Panc1 (cell line): ENCODE data around the gene OR4F6. TPM values are rescaled to one million over a fixed set of nuclear protein-coding genes. Genes with fewer than 3 reads are reported as not detected.

ENCODE experiments used
- ATAC-seq: fragments of 200-7000 bp; cut with Tn5 transposase; 2 replicates; pipeline ENCODE4 v1.9.1; 2020; ENCODE audit warnings: mild to moderate bottlenecking, moderate library complexity
- BruUV-seq: library from RNA; stranded (reverse); fragments of 400-500 nt; replicated peaks from 2 replicates; lab custom pipeline; 2021; lab: Mats Ljungman, UMichigan
- CTCF ChIA-PET: fragments of 300-600 bp; sonication (Branson Sonifier 250); formaldehyde crosslinking; loops from one replicate; lab custom pipeline; 2022; ENCODE audit warnings: antibody characterized with exemption; lab: Charles Lee
- POLR2A ChIA-PET: fragments of 300-600 bp; sonication (Branson Sonifier 250); formaldehyde crosslinking; loops from one replicate; lab custom pipeline; 2022; ENCODE audit warnings: antibody characterized with exemption; lab: Charles Lee
- DNase-seq: peaks from one replicate; pipeline ENCODE4 v3.0.0-alpha.2; 2010; ENCODE audit warnings: low read depth, low spot score
- H3K27ac ChIP-seq: 2 replicates; pipeline ENCODE4 v1.5.1; 2011; ENCODE audit warnings: mild to moderate bottlenecking, low read length, inconsistent platforms
- H3K27me3 ChIP-seq: fragments of 200-500 bp; sonication (Bioruptor generic); 2 replicates; pipeline ENCODE4 v1.6.0; 2014; ENCODE audit warnings: low read length, inconsistent platforms; ENCODE audit not compliant: control insufficient read depth, insufficient read depth
- H3K36me3 ChIP-seq: fragments of 200-500 bp; sonication (Bioruptor generic); 2 replicates; pipeline ENCODE4 v1.5.1; 2014; ENCODE audit warnings: inconsistent platforms, mild to moderate bottlenecking, low read length, moderate library complexity; ENCODE audit not compliant: control insufficient read depth, insufficient read depth
- H3K4me1 ChIP-seq: 2 replicates; pipeline ENCODE4 v1.5.1; 2011; ENCODE audit warnings: inconsistent platforms, mild to moderate bottlenecking, low read length, moderate library complexity; ENCODE audit not compliant: control insufficient read depth, insufficient read depth
- H3K4me3 ChIP-seq, 2 experiments: 2 replicates each; pipeline ENCODE4 v1.5.1; 2011 to 2012; ENCODE audit warnings: low read depth in 2 of 2, low read length in 2 of 2, mild to moderate bottlenecking in 2 of 2, inconsistent platforms in 1 of 2, moderate library complexity in 1 of 2
- H3K9me3 ChIP-seq: fragments of 200-500 bp; sonication (Bioruptor generic); 2 replicates; pipeline ENCODE4 v1.5.1; 2014; ENCODE audit warnings: low read depth, mild to moderate bottlenecking, inconsistent platforms, low read length, moderate library complexity; ENCODE audit not compliant: control insufficient read depth, insufficient read depth
- POLR2AphosphoS5 ChIP-seq: IDR thresholded peaks from 2 replicates; pipeline ENCODE4 v1.6.1; 2012; ENCODE audit warnings: mild to moderate bottlenecking, low read depth, low read length, moderate library complexity
- SIN3A ChIP-seq: IDR thresholded peaks from 2 replicates; pipeline ENCODE4 v1.6.1; 2012; ENCODE audit warnings: low read depth, mild to moderate bottlenecking, low read length, moderate library complexity, borderline replicate concordance; ENCODE audit not compliant: insufficient read depth
- TCF7L2 ChIP-seq: IDR thresholded peaks from 2 replicates; pipeline ENCODE4 v1.6.1; 2011; ENCODE audit warnings: mild to moderate bottlenecking, low read depth, low read length, inconsistent platforms
- in situ Hi-C: cut with HindIII; loops from 2 replicates; pipeline ENCODE4 v1.10.0; 2016; ENCODE audit warnings: low sequenced_read_pairs, low pct_unique_long_range_greater_than_20kb
- intact Hi-C: fragments of 100-400 bp; cut with micrococcal nuclease; formaldehyde crosslinking; loops from one replicate; pipeline ENCODE4 v1.10.0; 2022; ENCODE audit not compliant: unreplicated experiment
- total RNA-seq: library from RNA; stranded (reverse); gene quantifications from one replicate; pipeline ENCODE4 v1.2.1, GENCODE V29; 2021; ENCODE audit not compliant: unreplicated experiment
- TF ChIP-seq, protein P1 (sequence below), 2 experiments: IDR thresholded peaks; 2 replicates each; pipeline ENCODE4 v1.6.1; 2011 to 2012; ENCODE audit warnings: low read depth in 2 of 2, control low read depth in 1 of 2, low read length in 1 of 2, mild to moderate bottlenecking in 1 of 2, moderate library complexity in 1 of 2; ENCODE audit not compliant: insufficient read depth in 1 of 2
- TF ChIP-seq, protein P2 (sequence below): fragments of 450-650 bp; IDR thresholded peaks from 2 replicates; pipeline ENCODE4 v1.5.1; 2017; ENCODE audit warnings: mild to moderate bottlenecking

Gene OR4F6
- total RNA-seq, 1 experiment from 2014 or later, result not detected

DNA sequence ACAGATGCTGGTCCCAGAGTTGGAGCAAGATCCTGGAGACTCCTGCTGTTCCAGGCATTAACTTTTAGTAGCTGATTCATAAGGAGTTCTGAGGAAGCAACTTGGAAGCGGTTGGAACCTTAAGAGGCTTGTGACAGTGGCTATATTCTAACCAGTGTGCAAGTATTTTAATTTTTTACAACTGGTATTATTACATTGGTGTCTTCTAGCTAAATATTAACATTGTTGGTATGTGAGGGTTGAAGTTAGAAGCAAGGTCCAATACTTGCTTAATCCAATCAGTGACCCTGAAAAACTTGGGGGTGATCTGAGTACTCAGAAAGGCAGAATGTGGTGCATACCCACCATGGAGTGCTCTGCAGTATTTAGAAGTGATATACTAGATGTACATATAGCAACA, 7.1 kb downstream of the OR4F6 start:
- Histone ChIP-seq H3K27me3 (peaks cover 8% of the 10 kb centered on the region), H3K4me1 (no peaks in the 10 kb centered on the region), H3K36me3 (no peaks in the 10 kb centered on the region), H3K4me3 (no peak overlapping the region), H3K27ac (no peak overlapping the region), H3K9me3 (no peaks in the 10 kb centered on the region)
- no peak for TF ChIP-seq POLR2AphosphoS5
- no peak for ATAC-seq
- in situ Hi-C loops, result no loop called here
- ChIA-PET POLR2A (no interaction called here), CTCF (no interaction called here)
- no peak for DNase-seq
- no TSS peak for BruUV-seq
- intact Hi-C loops, result no loop called here

DNA sequence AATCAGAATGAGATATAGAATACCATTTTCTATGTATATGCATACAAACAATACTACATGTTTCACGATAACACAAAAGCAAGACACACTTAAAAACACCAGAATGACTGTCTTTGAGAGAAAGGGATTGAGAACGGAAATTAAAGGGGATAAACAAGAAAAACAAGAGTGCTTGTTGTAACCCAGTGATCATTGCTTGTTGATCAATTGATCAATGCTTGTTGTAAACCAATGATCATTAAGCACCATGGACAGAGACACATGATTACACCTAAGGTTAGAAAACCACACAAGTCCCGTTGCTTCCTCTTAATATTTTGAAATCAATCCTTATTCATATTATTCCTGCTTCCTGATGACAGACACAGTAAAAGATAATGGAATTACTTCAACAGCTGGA, 7.6 kb downstream of the OR4F6 start:
- H3K4me1 ChIP-seq, result no peaks in the 10 kb centered on the region
- TF ChIP-seq, protein P1, sequence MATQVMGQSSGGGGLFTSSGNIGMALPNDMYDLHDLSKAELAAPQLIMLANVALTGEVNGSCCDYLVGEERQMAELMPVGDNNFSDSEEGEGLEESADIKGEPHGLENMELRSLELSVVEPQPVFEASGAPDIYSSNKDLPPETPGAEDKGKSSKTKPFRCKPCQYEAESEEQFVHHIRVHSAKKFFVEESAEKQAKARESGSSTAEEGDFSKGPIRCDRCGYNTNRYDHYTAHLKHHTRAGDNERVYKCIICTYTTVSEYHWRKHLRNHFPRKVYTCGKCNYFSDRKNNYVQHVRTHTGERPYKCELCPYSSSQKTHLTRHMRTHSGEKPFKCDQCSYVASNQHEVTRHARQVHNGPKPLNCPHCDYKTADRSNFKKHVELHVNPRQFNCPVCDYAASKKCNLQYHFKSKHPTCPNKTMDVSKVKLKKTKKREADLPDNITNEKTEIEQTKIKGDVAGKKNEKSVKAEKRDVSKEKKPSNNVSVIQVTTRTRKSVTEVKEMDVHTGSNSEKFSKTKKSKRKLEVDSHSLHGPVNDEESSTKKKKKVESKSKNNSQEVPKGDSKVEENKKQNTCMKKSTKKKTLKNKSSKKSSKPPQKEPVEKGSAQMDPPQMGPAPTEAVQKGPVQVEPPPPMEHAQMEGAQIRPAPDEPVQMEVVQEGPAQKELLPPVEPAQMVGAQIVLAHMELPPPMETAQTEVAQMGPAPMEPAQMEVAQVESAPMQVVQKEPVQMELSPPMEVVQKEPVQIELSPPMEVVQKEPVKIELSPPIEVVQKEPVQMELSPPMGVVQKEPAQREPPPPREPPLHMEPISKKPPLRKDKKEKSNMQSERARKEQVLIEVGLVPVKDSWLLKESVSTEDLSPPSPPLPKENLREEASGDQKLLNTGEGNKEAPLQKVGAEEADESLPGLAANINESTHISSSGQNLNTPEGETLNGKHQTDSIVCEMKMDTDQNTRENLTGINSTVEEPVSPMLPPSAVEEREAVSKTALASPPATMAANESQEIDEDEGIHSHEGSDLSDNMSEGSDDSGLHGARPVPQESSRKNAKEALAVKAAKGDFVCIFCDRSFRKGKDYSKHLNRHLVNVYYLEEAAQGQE (IDR thresholded peaks at IDR 0.05; ENCODE audit: insufficient read depth in 1 of 2, low read depth in 2 of 2, low read length in 1 of 2), result peak; percentile 72 to 87
- TF ChIP-seq, protein P2, sequence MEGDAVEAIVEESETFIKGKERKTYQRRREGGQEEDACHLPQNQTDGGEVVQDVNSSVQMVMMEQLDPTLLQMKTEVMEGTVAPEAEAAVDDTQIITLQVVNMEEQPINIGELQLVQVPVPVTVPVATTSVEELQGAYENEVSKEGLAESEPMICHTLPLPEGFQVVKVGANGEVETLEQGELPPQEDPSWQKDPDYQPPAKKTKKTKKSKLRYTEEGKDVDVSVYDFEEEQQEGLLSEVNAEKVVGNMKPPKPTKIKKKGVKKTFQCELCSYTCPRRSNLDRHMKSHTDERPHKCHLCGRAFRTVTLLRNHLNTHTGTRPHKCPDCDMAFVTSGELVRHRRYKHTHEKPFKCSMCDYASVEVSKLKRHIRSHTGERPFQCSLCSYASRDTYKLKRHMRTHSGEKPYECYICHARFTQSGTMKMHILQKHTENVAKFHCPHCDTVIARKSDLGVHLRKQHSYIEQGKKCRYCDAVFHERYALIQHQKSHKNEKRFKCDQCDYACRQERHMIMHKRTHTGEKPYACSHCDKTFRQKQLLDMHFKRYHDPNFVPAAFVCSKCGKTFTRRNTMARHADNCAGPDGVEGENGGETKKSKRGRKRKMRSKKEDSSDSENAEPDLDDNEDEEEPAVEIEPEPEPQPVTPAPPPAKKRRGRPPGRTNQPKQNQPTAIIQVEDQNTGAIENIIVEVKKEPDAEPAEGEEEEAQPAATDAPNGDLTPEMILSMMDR, result no peak
- H3K27ac ChIP-seq, result no peak overlapping the region
- CTCF ChIA-PET, result no interaction called here
- intact Hi-C loops (no loop called here), in situ Hi-C loops (no loop called here)
- ATAC-seq, result no peak
- H3K36me3 ChIP-seq, result no peaks in the 10 kb centered on the region
- no peak overlapping the region for H3K4me3 ChIP-seq
- no peak for DNase-seq
- POLR2A ChIA-PET, result no interaction called here
- H3K9me3 ChIP-seq, result no peaks in the 10 kb centered on the region
- H3K27me3 ChIP-seq, result peaks cover 10% of the 10 kb centered on the region
- no TSS peak for BruUV-seq

DNA sequence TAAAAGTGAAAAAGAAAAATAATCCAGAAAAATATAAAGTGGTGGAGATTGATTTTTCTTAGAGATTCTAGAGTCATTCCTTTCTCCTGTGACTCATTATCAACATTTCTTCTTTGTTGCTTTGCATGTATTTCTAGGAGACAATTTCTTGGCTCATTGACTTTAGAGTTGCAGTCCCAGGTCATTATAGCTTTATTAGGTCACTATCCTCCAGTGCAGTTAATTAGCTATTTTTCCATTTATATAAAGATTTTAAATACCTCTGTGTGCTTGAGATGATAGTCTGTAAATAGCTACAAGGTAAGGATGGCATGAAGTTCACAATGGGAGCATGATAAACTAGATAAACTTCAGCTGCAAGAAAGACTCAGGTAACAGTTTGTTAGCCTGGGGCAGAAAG, 8.6 kb downstream of the OR4F6 start, which contains the start of gene OR4F15:
Gene OR4F15 (plus strand): TSS at position 301 of the 400 bp plus-strand sequence. CDS start 5,985 bp downstream, outside the sequence.
- Histone ChIP-seq H3K4me1 (no peaks in the 10 kb centered on the region), H3K9me3 (no peaks in the 10 kb centered on the region), H3K27ac (no peak within 1 kb of the TSS), H3K4me3 (no peak within 1 kb of the TSS), H3K36me3 (no peaks in the 10 kb centered on the region), H3K27me3 (peaks cover 16% of the 10 kb centered on the region)
- POLR2A ChIA-PET, result no interaction called here
- no peak for TF ChIP-seq POLR2AphosphoS5
- no peak for TF ChIP-seq SIN3A
- TF ChIP-seq, protein P2, result no peak
- TF ChIP-seq TCF7L2, result no peak
- TF ChIP-seq, protein P1 (IDR thresholded peaks at IDR 0.05; ENCODE audit: insufficient read depth in 1 of 2, low read depth in 2 of 2, low read length in 1 of 2), result no peak
- no TSS peak for BruUV-seq
- CTCF ChIA-PET, result no interaction called here
- ATAC-seq (no peak), DNase-seq (no peak)
- intact Hi-C loops (no loop called here), in situ Hi-C loops (no loop called here)
